GM18499 (cell line): Measurements from ENCODE around the gene RALGAPA1.
"Not testable (repeated sequence)": the region's sequence is repeated elsewhere in the genome, so short reads cannot be mapped to it uniquely, and the experiment has no call there.

Experiments used
- ATAC-seq: cut with Tn5 transposase; IDR thresholded peaks from one replicate; pipeline ENCODE4 v1.9.1; 2021; ENCODE audit warnings: moderate number of reproducible peaks; ENCODE audit not compliant: insufficient read depth, unreplicated experiment

The RALGAPA1 gene

GRCh38 chr14:35808638-35809563 lies at the start of gene RALGAPA1:
Gene RALGAPA1 (minus strand): TSS chr14:35809295. CDS start chr14:35808835, 460 bp downstream.
- peak; percentile 92 for ATAC-seq

- ATAC-seq, result no peak
These were observed 49.6 kb upstream of the RALGAPA1 start for GRCh38 chr14:35858521-35859209.

- ATAC-seq, result peak; percentile 99
These were observed 46.9 kb upstream of the RALGAPA1 start for GRCh38 chr14:35855876-35856481.

GRCh38 chr14:35854696-35855270 lies 45.7 kb upstream of the RALGAPA1 start:
- no peak for ATAC-seq

- no peak for ATAC-seq
These were observed 44.1 kb upstream of the RALGAPA1 start for GRCh38 chr14:35853225-35853624.

- ATAC-seq, result no peak
These were observed 42.7 kb upstream of the RALGAPA1 start for GRCh38 chr14:35851823-35852222.

- ATAC-seq, result no peak
These were observed 40.0 kb upstream of the RALGAPA1 start for GRCh38 chr14:35849122-35849521.

GRCh38 chr14:35847636-35848035 lies 38.5 kb upstream of the RALGAPA1 start:
- no peak for ATAC-seq

GRCh38 chr14:35844494-35844893 lies 35.4 kb upstream of the RALGAPA1 start:
- ATAC-seq, result no peak

- ATAC-seq, result not testable (repeated sequence)
These were observed 33.1 kb upstream of the RALGAPA1 start for GRCh38 chr14:35842245-35842644.

- not testable (repeated sequence) for ATAC-seq
These were observed 32.6 kb upstream of the RALGAPA1 start for GRCh38 chr14:35841704-35842103.

- ATAC-seq, result no peak
These were observed 26.3 kb upstream of the RALGAPA1 start for GRCh38 chr14:35835208-35835982.

GRCh38 chr14:35829449-35829848 lies 20.4 kb upstream of the RALGAPA1 start:
- no peak for ATAC-seq

- no peak for ATAC-seq
These were observed 18.8 kb upstream of the RALGAPA1 start for GRCh38 chr14:35827678-35828472.

- no peak for ATAC-seq
These were observed 17.9 kb upstream of the RALGAPA1 start for GRCh38 chr14:35826952-35827416.

- peak; percentile 97 for ATAC-seq
These were observed 17.3 kb upstream of the RALGAPA1 start, which contains the start of gene BRMS1L for GRCh38 chr14:35826218-35826951. Gene BRMS1L (plus strand): TSS chr14:35826338. CDS start chr14:35826517, 179 bp downstream.

GRCh38 chr14:35825968-35826217 lies 16.8 kb upstream of the RALGAPA1 start:
- ATAC-seq, result no peak

- ATAC-seq, result not testable (repeated sequence)
These were observed 15.5 kb upstream of the RALGAPA1 start for GRCh38 chr14:35824446-35825165.
